Measurements from ENCODE around the gene COL9A2.

Gene COL9A2

GRCh38 chr1:40315239-40315794 lies 1.8 kb downstream of the COL9A2 start:
- no peak overlapping the region for H3K27ac Mint-ChIP-seq
- peak; percentile 98 for TF ChIP-seq CTCF (IDR thresholded peaks at IDR 0.05)
- H3K4me3 Mint-ChIP-seq, result peak overlapping the region; percentile 82
- H3K27me3 Mint-ChIP-seq (ENCODE audit: low read depth, poor library complexity), result peaks cover 62% of the 10 kb centered on the region
- peak; percentile 87 for DNase-seq
- no peaks in the 10 kb centered on the region for H3K36me3 Mint-ChIP-seq (ENCODE audit: low read depth)
- no peaks in the 10 kb centered on the region for H3K9me3 Mint-ChIP-seq
- peaks cover 40% of the 10 kb centered on the region for H3K4me1 Mint-ChIP-seq

GRCh38 chr1:40314721-40315238 lies 2.3 kb downstream of the COL9A2 start:
- no peaks in the 10 kb centered on the region for H3K9me3 Mint-ChIP-seq
- DNase-seq, result no peak
- no peaks in the 10 kb centered on the region for H3K36me3 Mint-ChIP-seq (ENCODE audit: low read depth)
- TF ChIP-seq CTCF (IDR thresholded peaks at IDR 0.05), result no peak
- H3K27me3 Mint-ChIP-seq (ENCODE audit: low read depth, poor library complexity), result peaks cover 56% of the 10 kb centered on the region
- no peak overlapping the region for H3K27ac Mint-ChIP-seq
- H3K4me1 Mint-ChIP-seq, result peaks cover 40% of the 10 kb centered on the region
- H3K4me3 Mint-ChIP-seq, result peak overlapping the region; percentile 75

- H3K4me3 Mint-ChIP-seq, result peak overlapping the region; percentile 75
- DNase-seq, result no peak
- no peak for TF ChIP-seq CTCF (IDR thresholded peaks at IDR 0.05)
- no peak overlapping the region for H3K27ac Mint-ChIP-seq
- peaks cover 50% of the 10 kb centered on the region for H3K27me3 Mint-ChIP-seq (ENCODE audit: low read depth, poor library complexity)
- H3K36me3 Mint-ChIP-seq (ENCODE audit: low read depth), result no peaks in the 10 kb centered on the region
- peaks cover 40% of the 10 kb centered on the region for H3K4me1 Mint-ChIP-seq
- no peaks in the 10 kb centered on the region for H3K9me3 Mint-ChIP-seq
These were observed 2.9 kb downstream of the COL9A2 start for GRCh38 chr1:40313958-40314720.

GRCh38 chr1:40313329-40313957 lies 3.6 kb downstream of the COL9A2 start:
- no peaks in the 10 kb centered on the region for H3K9me3 Mint-ChIP-seq
- peaks cover 40% of the 10 kb centered on the region for H3K4me1 Mint-ChIP-seq
- no peak for TF ChIP-seq CTCF (IDR thresholded peaks at IDR 0.05)
- H3K27ac Mint-ChIP-seq, result no peak overlapping the region
- no peak overlapping the region for H3K4me3 Mint-ChIP-seq
- H3K36me3 Mint-ChIP-seq (ENCODE audit: low read depth), result no peaks in the 10 kb centered on the region
- H3K27me3 Mint-ChIP-seq (ENCODE audit: low read depth, poor library complexity), result peaks cover 43% of the 10 kb centered on the region
- DNase-seq, result no peak

- TF ChIP-seq CTCF (IDR thresholded peaks at IDR 0.05), result no peak
- no peaks in the 10 kb centered on the region for H3K36me3 Mint-ChIP-seq (ENCODE audit: low read depth)
- H3K4me1 Mint-ChIP-seq, result peaks cover 34% of the 10 kb centered on the region
- H3K9me3 Mint-ChIP-seq, result no peaks in the 10 kb centered on the region
- no peak for DNase-seq
- H3K27me3 Mint-ChIP-seq (ENCODE audit: low read depth, poor library complexity), result peaks cover 34% of the 10 kb centered on the region
- no peak overlapping the region for H3K4me3 Mint-ChIP-seq
- no peak overlapping the region for H3K27ac Mint-ChIP-seq
These were observed 4.6 kb downstream of the COL9A2 start for GRCh38 chr1:40312238-40313205.

Data from nephron progenitor cell (in vitro differentiated cells).